BE2C (cell line): Measurements from ENCODE around the gene PUM2.

ENCODE experiments used
- DNase-seq: peaks from one replicate; pipeline ENCODE4 v3.0.0-alpha.2; 2020
- H3K27me3 ChIP-seq: fragments of 250-450 bp; sonication (Bioruptor Pico); 2 replicates; pipeline ENCODE4 v1.5.1; 2020; ENCODE audit warnings: mild to moderate bottlenecking
- H3K36me3 ChIP-seq: fragments of 250-450 bp; sonication (Bioruptor Pico); 2 replicates; pipeline ENCODE4 v1.5.1; 2020; ENCODE audit warnings: mild to moderate bottlenecking
- H3K4me1 ChIP-seq: fragments of 250-450 bp; sonication (Bioruptor Pico); 2 replicates; pipeline ENCODE4 v1.5.1; 2020
- H3K4me3 ChIP-seq: 2 replicates; pipeline ENCODE4 v1.5.1; 2011; ENCODE audit warnings: low read depth, low read length
- H3K9me3 ChIP-seq: fragments of 250-450 bp; sonication (Bioruptor Pico); 2 replicates; pipeline ENCODE4 v1.5.1; 2020
- CTCF ChIP-seq: IDR thresholded peaks from 2 replicates; pipeline ENCODE4 v1.5.1; 2012; ENCODE audit warnings: mild to moderate bottlenecking, low read depth, low read length

Gene PUM2

GRCh38 chr2:20327370-20327769 lies 23.3 kb downstream of the PUM2 start:
- no peaks in the 10 kb centered on the region for H3K9me3 ChIP-seq
- DNase-seq = no peak
- no peaks in the 10 kb centered on the region for H3K27me3 ChIP-seq
- H3K4me3 ChIP-seq = no peak overlapping the region
- peaks cover 35% of the 10 kb centered on the region for H3K36me3 ChIP-seq
- H3K4me1 ChIP-seq = no peaks in the 10 kb centered on the region; the same call in 1 of the 2 replicates
- TF ChIP-seq CTCF = no peak

GRCh38 chr2:20326163-20326780 lies 24.4 kb downstream of the PUM2 start:
- no peaks in the 10 kb centered on the region; the same call in 1 of the 2 replicates for H3K4me1 ChIP-seq
- TF ChIP-seq CTCF = peak; percentile 98
- no peaks in the 10 kb centered on the region for H3K9me3 ChIP-seq
- peak; percentile 66 for DNase-seq
- no peak overlapping the region for H3K4me3 ChIP-seq
- H3K36me3 ChIP-seq = peaks cover 35% of the 10 kb centered on the region
- no peaks in the 10 kb centered on the region for H3K27me3 ChIP-seq

GRCh38 chr2:20322527-20323300 lies 27.9 kb downstream of the PUM2 start:
- TF ChIP-seq CTCF = no peak
- no peaks in the 10 kb centered on the region for H3K9me3 ChIP-seq
- H3K4me1 ChIP-seq = no peaks in the 10 kb centered on the region; the same call in 1 of the 2 replicates
- DNase-seq = no peak
- no peak overlapping the region for H3K4me3 ChIP-seq
- H3K27me3 ChIP-seq = no peaks in the 10 kb centered on the region
- peaks cover 60% of the 10 kb centered on the region for H3K36me3 ChIP-seq

- peaks cover 63% of the 10 kb centered on the region for H3K36me3 ChIP-seq
Observed at GRCh38 chr2:20317690-20318089, 33.0 kb downstream of the PUM2 start.

GRCh38 chr2:20317197-20317596 lies 33.4 kb downstream of the PUM2 start:
- Histone ChIP-seq H3K4me1 (no peaks in the 10 kb centered on the region), H3K36me3 (peaks cover 65% of the 10 kb centered on the region), H3K27me3 (no peaks in the 10 kb centered on the region), H3K9me3 (no peaks in the 10 kb centered on the region), H3K4me3 (no peak overlapping the region)
- DNase-seq = no peak
- no peak for TF ChIP-seq CTCF

More at GRCh38 chr2:20317690-20318089, 33.0 kb downstream of the PUM2 start:
- H3K27me3 ChIP-seq = no peaks in the 10 kb centered on the region
- no peaks in the 10 kb centered on the region for H3K4me1 ChIP-seq
- no peak overlapping the region for H3K4me3 ChIP-seq
- H3K9me3 ChIP-seq = no peaks in the 10 kb centered on the region
- no peak for TF ChIP-seq CTCF
- DNase-seq = no peak
